Measurements from ENCODE around the gene PARK7. TPM values are rescaled to one million over a fixed set of nuclear protein-coding genes. Genes with fewer than 3 reads are reported as not detected.

The PARK7 gene
- total and polyA plus RNA-seq, 2 experiments from 2014 or later = 178 to 679 TPM

DNA sequence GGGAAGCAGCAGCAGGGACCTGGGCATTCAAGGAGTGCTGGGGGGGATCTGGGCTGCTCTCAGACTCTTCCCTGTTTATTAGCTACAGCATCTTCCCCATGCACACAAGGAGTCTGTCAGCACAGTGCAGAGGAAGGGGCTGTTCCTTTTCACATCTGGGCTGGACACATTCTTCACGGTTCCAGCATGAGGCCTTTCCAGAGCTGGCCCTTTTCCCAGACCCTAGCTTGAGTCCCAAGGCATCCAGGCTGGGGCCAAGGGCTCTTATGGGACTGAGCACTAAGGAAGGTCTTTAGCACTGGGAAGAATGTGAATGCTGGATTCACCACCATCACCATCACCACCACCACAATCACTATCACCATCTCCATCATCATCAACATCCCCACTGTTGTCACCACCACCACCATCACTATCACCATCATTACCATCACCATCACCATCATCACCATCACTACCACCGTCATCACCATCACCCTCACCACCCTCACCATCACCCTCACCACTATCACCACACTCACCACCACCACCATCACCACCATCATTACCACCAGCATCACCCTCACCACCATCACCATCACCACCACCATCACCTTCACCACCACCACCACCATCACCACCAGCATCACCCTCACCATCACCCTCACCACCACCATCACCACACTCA, 28.4 kb downstream of the PARK7 start:
- ATAC-seq = no peak

More for the DNA sequence above, 28.4 kb downstream of the PARK7 start:
- Histone ChIP-seq H3K27me3 (ENCODE audit: insufficient read depth) (no peaks in the 10 kb centered on the region), H3K27ac (ENCODE audit: low read depth) (no peak overlapping the region), H3K4me2 (no peak overlapping the region), H3K79me2 (replicated peaks; ENCODE audit: insufficient read depth) (no peaks in the 10 kb centered on the region), H3K9me2 (ENCODE audit: insufficient read depth) (no peaks in the 10 kb centered on the region), H3K36me3 (ENCODE audit: insufficient read depth) (peaks cover 13% of the 10 kb centered on the region), H4K20me1 (replicated peaks; ENCODE audit: insufficient read depth) (no peaks in the 10 kb centered on the region), H3F3A (replicated peaks; ENCODE audit: low read depth) (peaks cover 9% of the 10 kb centered on the region; the same call in 1 of the 2 replicates), H2AFZ (no peak overlapping the region), H3K4me1 (ENCODE audit: insufficient read depth) (peaks cover 3% of the 10 kb centered on the region; the same call in 1 of the 2 replicates), H3K4me3 (no peak overlapping the region)
- Mint-ChIP-seq H3K27me3 (ENCODE audit: insufficient read depth, low read depth, poor library complexity) (peaks cover 8% of the 10 kb centered on the region), H3K27ac (no peak overlapping the region), H3K9me3 (no peaks in the 10 kb centered on the region), H3K4me1 (peaks cover 12% of the 10 kb centered on the region), H3K4me3 (no peak overlapping the region), H3K36me3 (ENCODE audit: low read depth) (peaks cover 28% of the 10 kb centered on the region)
- DNase-seq (ENCODE audit: low spot score) = no peak
- TF ChIP-seq, protein P1, sequence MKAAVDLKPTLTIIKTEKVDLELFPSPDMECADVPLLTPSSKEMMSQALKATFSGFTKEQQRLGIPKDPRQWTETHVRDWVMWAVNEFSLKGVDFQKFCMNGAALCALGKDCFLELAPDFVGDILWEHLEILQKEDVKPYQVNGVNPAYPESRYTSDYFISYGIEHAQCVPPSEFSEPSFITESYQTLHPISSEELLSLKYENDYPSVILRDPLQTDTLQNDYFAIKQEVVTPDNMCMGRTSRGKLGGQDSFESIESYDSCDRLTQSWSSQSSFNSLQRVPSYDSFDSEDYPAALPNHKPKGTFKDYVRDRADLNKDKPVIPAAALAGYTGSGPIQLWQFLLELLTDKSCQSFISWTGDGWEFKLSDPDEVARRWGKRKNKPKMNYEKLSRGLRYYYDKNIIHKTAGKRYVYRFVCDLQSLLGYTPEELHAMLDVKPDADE (IDR thresholded peaks at IDR 0.05) = no peak
- TF ChIP-seq NANOG (IDR thresholded peaks at IDR 0.05; ENCODE audit: borderline replicate concordance) = no peak
- no peak for TF ChIP-seq POLR2AphosphoS5 (IDR thresholded peaks at IDR 0.05; ENCODE audit: low read depth)
- TF ChIP-seq, protein P2, sequence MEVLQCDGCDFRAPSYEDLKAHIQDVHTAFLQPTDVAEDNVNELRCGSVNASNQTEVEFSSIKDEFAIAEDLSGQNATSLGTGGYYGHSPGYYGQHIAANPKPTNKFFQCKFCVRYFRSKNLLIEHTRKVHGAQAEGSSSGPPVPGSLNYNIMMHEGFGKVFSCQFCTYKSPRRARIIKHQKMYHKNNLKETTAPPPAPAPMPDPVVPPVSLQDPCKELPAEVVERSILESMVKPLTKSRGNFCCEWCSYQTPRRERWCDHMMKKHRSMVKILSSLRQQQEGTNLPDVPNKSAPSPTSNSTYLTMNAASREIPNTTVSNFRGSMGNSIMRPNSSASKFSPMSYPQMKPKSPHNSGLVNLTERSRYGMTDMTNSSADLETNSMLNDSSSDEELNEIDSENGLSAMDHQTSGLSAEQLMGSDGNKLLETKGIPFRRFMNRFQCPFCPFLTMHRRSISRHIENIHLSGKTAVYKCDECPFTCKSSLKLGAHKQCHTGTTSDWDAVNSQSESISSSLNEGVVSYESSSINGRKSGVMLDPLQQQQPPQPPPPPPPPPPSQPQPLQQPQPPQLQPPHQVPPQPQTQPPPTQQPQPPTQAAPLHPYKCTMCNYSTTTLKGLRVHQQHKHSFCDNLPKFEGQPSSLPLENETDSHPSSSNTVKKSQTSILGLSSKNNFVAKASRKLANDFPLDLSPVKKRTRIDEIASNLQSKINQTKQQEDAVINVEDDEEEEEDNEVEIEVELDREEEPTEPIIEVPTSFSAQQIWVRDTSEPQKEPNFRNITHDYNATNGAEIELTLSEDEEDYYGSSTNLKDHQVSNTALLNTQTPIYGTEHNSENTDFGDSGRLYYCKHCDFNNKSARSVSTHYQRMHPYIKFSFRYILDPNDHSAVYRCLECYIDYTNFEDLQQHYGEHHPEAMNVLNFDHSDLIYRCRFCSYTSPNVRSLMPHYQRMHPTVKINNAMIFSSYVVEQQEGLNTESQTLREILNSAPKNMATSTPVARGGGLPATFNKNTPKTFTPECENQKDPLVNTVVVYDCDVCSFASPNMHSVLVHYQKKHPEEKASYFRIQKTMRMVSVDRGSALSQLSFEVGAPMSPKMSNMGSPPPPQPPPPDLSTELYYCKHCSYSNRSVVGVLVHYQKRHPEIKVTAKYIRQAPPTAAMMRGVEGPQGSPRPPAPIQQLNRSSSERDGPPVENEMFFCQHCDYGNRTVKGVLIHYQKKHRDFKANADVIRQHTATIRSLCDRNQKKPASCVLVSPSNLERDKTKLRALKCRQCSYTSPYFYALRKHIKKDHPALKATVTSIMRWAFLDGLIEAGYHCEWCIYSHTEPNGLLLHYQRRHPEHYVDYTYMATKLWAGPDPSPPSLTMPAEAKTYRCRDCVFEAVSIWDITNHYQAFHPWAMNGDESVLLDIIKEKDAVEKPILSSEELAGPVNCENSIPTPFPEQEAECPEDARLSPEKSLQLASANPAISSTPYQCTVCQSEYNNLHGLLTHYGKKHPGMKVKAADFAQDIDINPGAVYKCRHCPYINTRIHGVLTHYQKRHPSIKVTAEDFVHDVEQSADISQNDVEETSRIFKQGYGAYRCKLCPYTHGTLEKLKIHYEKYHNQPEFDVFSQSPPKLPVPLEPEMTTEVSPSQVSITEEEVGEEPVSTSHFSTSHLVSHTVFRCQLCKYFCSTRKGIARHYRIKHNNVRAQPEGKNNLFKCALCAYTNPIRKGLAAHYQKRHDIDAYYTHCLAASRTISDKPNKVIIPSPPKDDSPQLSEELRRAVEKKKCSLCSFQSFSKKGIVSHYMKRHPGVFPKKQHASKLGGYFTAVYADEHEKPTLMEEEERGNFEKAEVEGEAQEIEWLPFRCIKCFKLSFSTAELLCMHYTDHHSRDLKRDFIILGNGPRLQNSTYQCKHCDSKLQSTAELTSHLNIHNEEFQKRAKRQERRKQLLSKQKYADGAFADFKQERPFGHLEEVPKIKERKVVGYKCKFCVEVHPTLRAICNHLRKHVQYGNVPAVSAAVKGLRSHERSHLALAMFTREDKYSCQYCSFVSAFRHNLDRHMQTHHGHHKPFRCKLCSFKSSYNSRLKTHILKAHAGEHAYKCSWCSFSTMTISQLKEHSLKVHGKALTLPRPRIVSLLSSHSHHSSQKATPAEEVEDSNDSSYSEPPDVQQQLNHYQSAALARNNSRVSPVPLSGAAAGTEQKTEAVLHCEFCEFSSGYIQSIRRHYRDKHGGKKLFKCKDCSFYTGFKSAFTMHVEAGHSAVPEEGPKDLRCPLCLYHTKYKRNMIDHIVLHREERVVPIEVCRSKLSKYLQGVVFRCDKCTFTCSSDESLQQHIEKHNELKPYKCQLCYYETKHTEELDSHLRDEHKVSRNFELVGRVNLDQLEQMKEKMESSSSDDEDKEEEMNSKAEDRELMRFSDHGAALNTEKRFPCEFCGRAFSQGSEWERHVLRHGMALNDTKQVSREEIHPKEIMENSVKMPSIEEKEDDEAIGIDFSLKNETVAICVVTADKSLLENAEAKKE (CRISPR knock-in tag; IDR thresholded peaks at IDR 0.05) = no peak
- no peak for TF ChIP-seq ZNF114 (CRISPR knock-in tag; IDR thresholded peaks at IDR 0.05)
- TF ChIP-seq STAT1 (IDR thresholded peaks at IDR 0.05; ENCODE audit: unreplicated experiment) = no peak
- TF ChIP-seq EZH2 (IDR thresholded peaks at IDR 0.05; ENCODE audit: low read depth, unreplicated experiment) = no peak
- no peak for TF ChIP-seq ZNF331 (CRISPR knock-in tag; IDR thresholded peaks at IDR 0.05; ENCODE audit: low read depth)
- TF ChIP-seq JUNB (IDR thresholded peaks at IDR 0.05; ENCODE audit: unreplicated experiment) = no peak

Measured in GM23338 (cell line).